Measurements from ENCODE around the gene TEX13B. TPM values are rescaled to one million over a fixed set of nuclear protein-coding genes. Genes with fewer than 3 reads are reported as not detected.

Gene TEX13B, protein sequence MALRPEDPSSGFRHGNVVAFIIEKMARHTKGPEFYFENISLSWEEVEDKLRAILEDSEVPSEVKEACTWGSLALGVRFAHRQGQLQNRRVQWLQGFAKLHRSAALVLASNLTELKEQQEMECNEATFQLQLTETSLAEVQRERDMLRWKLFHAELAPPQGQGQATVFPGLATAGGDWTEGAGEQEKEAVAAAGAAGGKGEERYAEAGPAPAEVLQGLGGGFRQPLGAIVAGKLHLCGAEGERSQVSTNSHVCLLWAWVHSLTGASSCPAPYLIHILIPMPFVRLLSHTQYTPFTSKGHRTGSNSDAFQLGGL
- not detected in 2 replicates for total RNA-seq
- polyA plus RNA-seq = not detected in 2 replicates

DNA sequence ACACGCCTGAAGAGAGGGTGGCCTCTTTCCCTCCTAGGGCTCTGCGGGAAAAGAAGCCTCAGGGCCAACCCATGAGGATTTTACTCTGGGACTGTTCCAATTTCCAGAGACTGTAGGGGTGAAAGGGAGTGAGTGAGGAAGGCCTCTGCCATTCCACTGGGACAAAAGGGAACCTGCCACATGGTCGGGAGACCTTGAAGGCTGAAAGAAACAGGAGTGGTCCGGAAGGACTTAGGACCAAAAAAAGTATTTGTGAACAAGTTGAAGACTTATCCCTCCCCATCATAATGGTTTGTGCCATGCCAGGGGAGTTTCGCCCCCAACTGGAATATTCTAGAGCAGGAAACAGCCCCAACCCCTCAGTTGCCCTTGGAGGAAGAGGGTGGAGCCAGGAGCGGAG, at the start of gene TEX13B:
TSS of gene TEX13B (minus strand) at position 15 of the 400 bp plus-strand sequence. CDS start 243 bp downstream, outside the sequence.
- Histone ChIP-seq H3K9me3 (ENCODE audit: low read depth) (no peaks in the 10 kb centered on the region), H3K36me3 (no peaks in the 10 kb centered on the region), H3K4me3 (no peak within 1 kb of the TSS), H3K4me1 (ENCODE audit: low read depth) (no peaks in the 10 kb centered on the region), H3K27me3 (no peaks in the 10 kb centered on the region), H3K27ac (no peak within 1 kb of the TSS)
- TF ChIP-seq, protein P1, sequence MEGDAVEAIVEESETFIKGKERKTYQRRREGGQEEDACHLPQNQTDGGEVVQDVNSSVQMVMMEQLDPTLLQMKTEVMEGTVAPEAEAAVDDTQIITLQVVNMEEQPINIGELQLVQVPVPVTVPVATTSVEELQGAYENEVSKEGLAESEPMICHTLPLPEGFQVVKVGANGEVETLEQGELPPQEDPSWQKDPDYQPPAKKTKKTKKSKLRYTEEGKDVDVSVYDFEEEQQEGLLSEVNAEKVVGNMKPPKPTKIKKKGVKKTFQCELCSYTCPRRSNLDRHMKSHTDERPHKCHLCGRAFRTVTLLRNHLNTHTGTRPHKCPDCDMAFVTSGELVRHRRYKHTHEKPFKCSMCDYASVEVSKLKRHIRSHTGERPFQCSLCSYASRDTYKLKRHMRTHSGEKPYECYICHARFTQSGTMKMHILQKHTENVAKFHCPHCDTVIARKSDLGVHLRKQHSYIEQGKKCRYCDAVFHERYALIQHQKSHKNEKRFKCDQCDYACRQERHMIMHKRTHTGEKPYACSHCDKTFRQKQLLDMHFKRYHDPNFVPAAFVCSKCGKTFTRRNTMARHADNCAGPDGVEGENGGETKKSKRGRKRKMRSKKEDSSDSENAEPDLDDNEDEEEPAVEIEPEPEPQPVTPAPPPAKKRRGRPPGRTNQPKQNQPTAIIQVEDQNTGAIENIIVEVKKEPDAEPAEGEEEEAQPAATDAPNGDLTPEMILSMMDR (IDR thresholded peaks at IDR 0.05; ENCODE audit: low read depth, low read length) = no peak
- DNase-seq (ENCODE audit: low read depth in 1 of 2, low spot score in 1 of 2) = no peak

DNA sequence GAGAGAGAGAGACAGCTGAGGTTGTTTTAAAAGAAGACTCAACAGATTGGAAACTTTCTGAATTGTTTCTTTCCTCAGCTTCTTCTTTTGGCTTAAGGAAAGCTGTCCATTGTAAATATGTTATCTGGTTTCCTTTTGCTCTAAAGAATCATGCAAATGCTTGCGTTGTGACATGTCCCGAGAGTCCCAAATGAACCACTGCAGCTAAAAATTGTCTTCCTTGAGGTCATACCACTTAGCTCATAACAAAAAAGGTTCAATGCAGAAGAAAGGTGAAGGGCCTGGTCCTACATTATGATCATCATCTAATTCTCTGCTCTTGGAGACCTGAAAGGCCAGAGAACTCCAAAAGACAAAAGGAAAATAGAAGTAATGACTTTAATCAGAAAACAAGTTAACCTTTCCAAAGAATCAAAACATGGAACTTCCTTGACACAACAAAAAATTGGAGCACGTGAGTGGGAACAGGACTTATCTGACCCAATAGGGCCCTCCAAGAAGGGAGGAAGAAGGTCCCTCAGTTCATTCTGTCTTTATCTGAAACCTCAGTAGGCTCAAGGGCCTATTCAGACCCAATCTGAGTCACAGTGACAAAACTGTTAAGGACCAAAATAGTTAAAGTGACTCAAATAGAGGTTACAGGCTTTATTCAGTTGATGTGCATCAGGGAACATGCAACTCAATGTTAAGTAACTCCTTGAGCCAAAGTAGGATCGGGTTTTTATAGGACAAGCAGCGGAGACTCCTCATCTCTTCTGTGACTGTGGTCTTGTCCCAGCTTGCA, 48.0 kb upstream of the TEX13B start:
- H3K9me3 ChIP-seq (ENCODE audit: low read depth) = no peaks in the 10 kb centered on the region
- peak overlapping the region; percentile 46 for H3K27ac ChIP-seq
- no peaks in the 10 kb centered on the region for H3K27me3 ChIP-seq
- TF ChIP-seq, protein P1 (IDR thresholded peaks at IDR 0.05; ENCODE audit: low read depth, low read length) = no peak
- DNase-seq (ENCODE audit: low read depth in 1 of 2, low spot score in 1 of 2) = no peak
- no peaks in the 10 kb centered on the region for H3K36me3 ChIP-seq
- peaks cover 14% of the 10 kb centered on the region for H3K4me1 ChIP-seq (ENCODE audit: low read depth)
- H3K4me3 ChIP-seq = no peak overlapping the region

DNA sequence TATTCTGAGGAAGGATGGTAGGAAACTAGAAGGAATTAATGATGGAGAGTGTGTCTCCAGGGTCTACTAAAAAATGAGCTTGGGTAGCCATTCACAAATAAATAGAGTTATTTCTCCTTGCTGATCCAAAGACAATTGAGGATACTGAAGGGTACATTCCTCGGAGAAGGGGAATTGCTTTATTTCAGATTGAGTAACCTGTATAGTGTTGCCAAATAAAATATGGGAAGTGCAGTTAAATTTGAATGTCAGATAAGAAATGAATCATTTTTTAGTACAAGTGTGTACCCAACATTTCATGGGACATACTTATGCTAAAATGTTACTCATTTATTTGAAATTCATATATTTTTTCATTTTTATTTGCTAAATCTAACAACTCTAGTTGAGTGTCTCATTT, 46.7 kb upstream of the TEX13B start:
- peaks cover 14% of the 10 kb centered on the region for H3K4me1 ChIP-seq (ENCODE audit: low read depth)
- H3K4me3 ChIP-seq = no peak overlapping the region
- no peaks in the 10 kb centered on the region for H3K27me3 ChIP-seq
- H3K9me3 ChIP-seq (ENCODE audit: low read depth) = no peaks in the 10 kb centered on the region
- peak in 1 of 2 donors; percentile 26 for DNase-seq (ENCODE audit: low read depth in 1 of 2, low spot score in 1 of 2)
- TF ChIP-seq, protein P1 (IDR thresholded peaks at IDR 0.05; ENCODE audit: low read depth, low read length) = no peak
- no peak overlapping the region for H3K27ac ChIP-seq
- H3K36me3 ChIP-seq = no peaks in the 10 kb centered on the region

DNA sequence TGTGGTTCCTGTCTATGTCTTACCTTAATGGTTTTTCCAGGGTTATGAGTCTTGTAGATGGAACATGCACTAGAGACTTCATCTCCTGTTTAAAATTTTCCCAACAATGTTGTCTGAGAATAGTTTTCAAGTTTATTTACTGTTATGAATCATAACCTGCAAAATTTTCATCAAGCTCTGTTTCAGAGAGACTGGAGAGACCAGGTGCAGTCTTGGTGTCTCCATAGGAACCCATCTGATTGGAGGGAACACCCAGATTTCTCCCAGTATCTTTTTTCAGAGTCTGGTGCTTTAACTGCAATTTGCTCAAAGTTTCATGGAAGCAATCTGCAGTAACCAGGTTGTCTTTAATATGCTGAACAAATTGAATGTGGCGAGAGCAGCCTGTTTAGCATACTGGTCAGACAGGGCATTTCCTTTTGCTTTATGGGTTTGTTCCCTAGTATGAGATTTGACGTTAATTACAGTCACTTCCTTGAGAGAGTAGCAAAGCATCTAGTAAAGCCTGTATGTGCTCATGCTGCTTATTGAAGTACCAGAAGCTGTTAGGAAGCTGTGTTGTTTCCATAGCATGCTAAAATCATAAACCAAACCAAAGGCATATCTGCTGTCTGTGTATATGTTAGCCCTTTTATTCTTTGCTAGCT, 43.9 kb upstream of the TEX13B start:
- H3K4me3 ChIP-seq = no peak overlapping the region
- TF ChIP-seq, protein P1 (IDR thresholded peaks at IDR 0.05; ENCODE audit: low read depth, low read length) = no peak
- peaks cover 14% of the 10 kb centered on the region for H3K4me1 ChIP-seq (ENCODE audit: low read depth)
- DNase-seq (ENCODE audit: low read depth in 1 of 2, low spot score in 1 of 2) = no peak
- no peaks in the 10 kb centered on the region for H3K27me3 ChIP-seq
- H3K27ac ChIP-seq = no peak overlapping the region
- H3K9me3 ChIP-seq (ENCODE audit: low read depth) = no peaks in the 10 kb centered on the region
- no peaks in the 10 kb centered on the region for H3K36me3 ChIP-seq

DNA sequence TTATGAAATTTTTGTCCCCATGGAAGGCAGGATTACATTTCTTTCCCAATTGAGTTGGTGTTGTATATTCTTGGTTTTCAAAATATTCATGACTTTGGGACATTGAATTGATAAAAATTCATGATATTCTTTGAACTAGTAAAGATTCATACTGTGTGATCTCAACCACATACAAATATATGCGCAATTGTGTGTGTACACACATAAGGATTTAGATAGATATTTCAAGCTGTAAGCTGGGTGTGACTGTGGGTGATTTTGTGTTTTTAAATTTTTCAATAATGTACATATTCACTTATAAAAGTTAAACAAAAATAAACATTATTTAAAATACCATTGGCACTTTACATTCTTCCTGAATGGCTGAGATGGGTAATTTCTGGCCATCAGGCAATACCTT, 43.2 kb upstream of the TEX13B start:
- TF ChIP-seq, protein P1 (IDR thresholded peaks at IDR 0.05; ENCODE audit: low read depth, low read length) = no peak
- H3K4me3 ChIP-seq = no peak overlapping the region

More for the DNA sequence above, 43.2 kb upstream of the TEX13B start:
- no peak for DNase-seq (ENCODE audit: low read depth in 1 of 2, low spot score in 1 of 2)
- no peaks in the 10 kb centered on the region for H3K36me3 ChIP-seq
- H3K4me1 ChIP-seq (ENCODE audit: low read depth) = peaks cover 14% of the 10 kb centered on the region
- H3K27me3 ChIP-seq = no peaks in the 10 kb centered on the region
- no peaks in the 10 kb centered on the region for H3K9me3 ChIP-seq (ENCODE audit: low read depth)
- H3K27ac ChIP-seq = no peak overlapping the region
